Vagina (tissue), 2 donors: Measurements from ENCODE around the gene GDPD2.

Experiments used
- CTCF ChIP-seq, 3 experiments: fragments of 450-650 bp in 2 of 3; fragments of 200-600 bp in 1 of 3; sonication (generic) in 1 of 3; IDR thresholded peaks; one replicate each; pipeline ENCODE4 v1.5.1; 2017 to 2019; ENCODE audit warnings: antibody characterized with exemption in 3 of 3, mild to moderate bottlenecking in 2 of 3, moderate library complexity in 2 of 3
- POLR2A ChIP-seq, 2 donors: fragments of 450-650 bp; IDR thresholded peaks; one replicate each; pipeline ENCODE4 v1.6.1; 2017; ENCODE audit warnings: antibody characterized with exemption in 2 of 2, mild to moderate bottlenecking in 2 of 2, moderate library complexity in 2 of 2

- TF ChIP-seq POLR2A (IDR thresholded peaks at IDR 0.05): no peak
- no peak for TF ChIP-seq CTCF (IDR thresholded peaks at IDR 0.05)
Observed at GRCh38 chrX:70456256-70456655, 33.1 kb downstream of the GDPD2 start.
